Measurements from ENCODE around the gene SLC16A7. TPM values are rescaled to one million over a fixed set of nuclear protein-coding genes. Genes with fewer than 3 reads are reported as not detected.

SLC16A7 gene
- total RNA-seq, 4 donors from 2014 or later, result 18.2 to 71.4 (median 45.0) TPM

DNA sequence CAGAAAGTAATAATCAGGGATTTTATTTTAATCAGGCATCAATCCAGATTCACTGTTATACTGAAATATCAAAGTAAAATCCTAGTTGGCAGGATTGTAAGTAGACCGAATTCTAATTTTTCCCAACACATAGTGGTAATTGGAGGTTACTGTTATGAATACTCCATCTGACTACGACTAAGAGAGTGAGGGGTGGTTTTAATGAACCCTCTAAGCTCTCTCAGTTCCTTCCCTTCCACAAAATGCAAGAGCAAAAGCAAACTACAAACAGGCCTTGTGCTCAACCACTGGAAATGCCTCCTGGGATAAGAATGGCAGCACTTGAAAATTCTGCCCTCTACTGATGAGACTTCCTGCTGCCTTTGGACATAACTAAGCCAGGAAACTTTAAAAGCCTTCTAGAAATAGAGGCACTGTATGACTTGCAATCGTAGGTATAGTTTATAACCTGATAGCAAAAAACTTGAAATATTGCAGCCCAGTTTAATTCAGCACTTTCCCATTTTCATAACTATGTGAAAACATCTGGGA lies 184.8 kb downstream of the SLC16A7 start:
- no peak overlapping the region for H3K4me3 ChIP-seq
- no peak for TF ChIP-seq POLR2AphosphoS5 (IDR thresholded peaks at IDR 0.05)
- TF ChIP-seq, protein P1, sequence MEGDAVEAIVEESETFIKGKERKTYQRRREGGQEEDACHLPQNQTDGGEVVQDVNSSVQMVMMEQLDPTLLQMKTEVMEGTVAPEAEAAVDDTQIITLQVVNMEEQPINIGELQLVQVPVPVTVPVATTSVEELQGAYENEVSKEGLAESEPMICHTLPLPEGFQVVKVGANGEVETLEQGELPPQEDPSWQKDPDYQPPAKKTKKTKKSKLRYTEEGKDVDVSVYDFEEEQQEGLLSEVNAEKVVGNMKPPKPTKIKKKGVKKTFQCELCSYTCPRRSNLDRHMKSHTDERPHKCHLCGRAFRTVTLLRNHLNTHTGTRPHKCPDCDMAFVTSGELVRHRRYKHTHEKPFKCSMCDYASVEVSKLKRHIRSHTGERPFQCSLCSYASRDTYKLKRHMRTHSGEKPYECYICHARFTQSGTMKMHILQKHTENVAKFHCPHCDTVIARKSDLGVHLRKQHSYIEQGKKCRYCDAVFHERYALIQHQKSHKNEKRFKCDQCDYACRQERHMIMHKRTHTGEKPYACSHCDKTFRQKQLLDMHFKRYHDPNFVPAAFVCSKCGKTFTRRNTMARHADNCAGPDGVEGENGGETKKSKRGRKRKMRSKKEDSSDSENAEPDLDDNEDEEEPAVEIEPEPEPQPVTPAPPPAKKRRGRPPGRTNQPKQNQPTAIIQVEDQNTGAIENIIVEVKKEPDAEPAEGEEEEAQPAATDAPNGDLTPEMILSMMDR (IDR thresholded peaks at IDR 0.05), result peak in 1 of 4 experiments; percentile 36
- 59 to 79% methylated on average over 3 of the region's 3 CpGs for WGBS, 2 donors (ENCODE audit: low coverage in 1 of 2)
- no peak for ATAC-seq
- H3K4me1 ChIP-seq, result no peaks in the 10 kb centered on the region
- H3K36me3 ChIP-seq, result no peaks in the 10 kb centered on the region
- H3K27me3 ChIP-seq, result no peaks in the 10 kb centered on the region
- H3K27ac ChIP-seq, result no peak overlapping the region
- H3K9me3 ChIP-seq, result no peaks in the 10 kb centered on the region

DNA sequence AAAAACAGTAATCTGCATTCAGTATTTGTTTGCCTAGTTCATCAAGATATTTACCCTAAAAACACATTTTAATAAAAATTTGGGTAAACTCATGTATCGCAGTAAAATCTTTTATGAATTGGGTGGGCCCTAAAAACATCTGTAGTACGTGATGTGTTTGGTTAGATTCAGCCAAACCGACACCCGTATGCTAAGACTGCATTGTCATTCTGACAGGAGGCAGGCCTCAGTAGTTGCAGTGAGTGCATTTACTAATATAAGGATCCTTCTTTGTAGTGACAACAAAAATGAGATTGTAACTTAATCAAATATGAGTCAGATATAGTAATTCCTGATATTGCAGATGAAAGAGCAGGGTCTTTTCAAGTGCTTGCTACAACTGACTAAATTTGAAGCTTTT lies 191.8 kb downstream of the SLC16A7 start:
- Histone ChIP-seq H3K36me3 (peaks cover 0 to 10% of the 10 kb centered on the region in 2 donors), H3K9me3 (peaks cover 0 to 8% (median 0%) of the 10 kb centered on the region in 3 donors), H3K27me3 (no peaks in the 10 kb centered on the region), H3K4me3 (no peak overlapping the region), H3K4me1 (no peaks in the 10 kb centered on the region), H3K27ac (no peak overlapping the region)
- 56 to 72% methylated on average over 2 to 4 of the region's 4 CpGs for WGBS, 2 donors (ENCODE audit: low coverage in 1 of 2)
- TF ChIP-seq POLR2AphosphoS5 (IDR thresholded peaks at IDR 0.05), result no peak
- TF ChIP-seq EP300 (IDR thresholded peaks at IDR 0.05), result no peak
- TF ChIP-seq, protein P1 (IDR thresholded peaks at IDR 0.05), result no peak
- TF ChIP-seq POLR2A (IDR thresholded peaks at IDR 0.05), result no peak
- no peak for ATAC-seq

DNA sequence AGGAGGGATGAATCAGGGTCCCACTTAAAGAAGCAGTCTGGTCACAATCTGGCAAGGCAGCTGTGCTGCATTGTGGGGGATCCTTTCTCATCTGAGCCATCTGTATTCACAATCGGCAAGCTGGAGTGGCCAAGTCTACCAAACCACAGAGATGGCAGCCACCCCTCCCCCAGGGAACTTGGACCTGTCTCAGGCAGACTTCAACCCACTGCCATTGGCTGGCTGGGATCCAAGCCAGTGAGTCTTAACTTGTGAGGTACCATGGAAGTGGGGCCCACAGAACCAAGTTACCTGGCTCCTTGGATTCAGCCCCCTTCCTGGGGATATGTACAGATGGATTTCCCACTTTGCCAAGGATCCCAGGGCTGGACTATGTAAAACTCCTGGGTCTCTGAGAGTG lies 196.8 kb downstream of the SLC16A7 start:
- H3K27ac ChIP-seq, result no peak overlapping the region
- TF ChIP-seq, protein P1 (IDR thresholded peaks at IDR 0.05), result no peak
- no peak for TF ChIP-seq POLR2AphosphoS5 (IDR thresholded peaks at IDR 0.05)
- TF ChIP-seq POLR2A (IDR thresholded peaks at IDR 0.05), result no peak
- no peak for TF ChIP-seq EP300 (IDR thresholded peaks at IDR 0.05)
- no peak overlapping the region for H3K4me3 ChIP-seq
- H3K9me3 ChIP-seq, result peaks cover 0 to 22% (median 0%) of the 10 kb centered on the region in 3 donors
- 100% methylated on average over 1 of the region's 1 CpG; no CpG with 5 or more reads in 1 of the 2 donors for WGBS, 2 donors (ENCODE audit: low coverage in 1 of 2)
- no peaks in the 10 kb centered on the region for H3K4me1 ChIP-seq
- peaks cover 0 to 13% of the 10 kb centered on the region in 2 donors for H3K36me3 ChIP-seq
- no peak for ATAC-seq
- no peaks in the 10 kb centered on the region for H3K27me3 ChIP-seq

DNA sequence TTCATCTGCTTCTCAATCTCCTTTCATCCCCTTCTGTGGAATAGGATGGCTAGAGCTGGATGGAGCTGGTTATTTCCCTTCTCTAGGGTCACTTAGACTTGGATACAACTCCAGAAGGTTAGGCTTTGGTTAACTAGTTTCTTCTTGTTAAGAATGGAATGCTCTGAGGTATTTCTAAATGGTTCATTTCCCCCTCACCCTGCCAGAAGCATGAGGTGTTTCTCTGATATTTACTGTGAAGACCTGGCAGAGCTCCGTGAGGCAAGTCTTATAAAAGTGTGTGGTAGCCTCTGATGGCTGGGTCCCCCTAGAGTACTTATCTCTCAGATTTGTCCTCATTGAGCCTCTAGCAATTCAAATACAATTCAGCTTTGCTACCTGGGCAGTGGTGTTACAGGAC lies 207.9 kb downstream of the SLC16A7 start:
- no peak for ATAC-seq
- Histone ChIP-seq H3K27ac (peak overlapping the region in 3 of 4 donors; percentile 38 to 55 (median 43)), H3K36me3 (no peaks in the 10 kb centered on the region), H3K9me3 (peaks cover 0 to 19% (median 0%) of the 10 kb centered on the region in 3 donors), H3K4me3 (peak overlapping the region; percentile 23 to 30), H3K4me1 (peaks cover 0 to 12% (median 0%) of the 10 kb centered on the region in 3 donors), H3K27me3 (no peaks in the 10 kb centered on the region)
- WGBS, 2 donors (ENCODE audit: low coverage in 1 of 2), result 50 to 63% methylated on average over 1 of the region's 1 CpG
- TF ChIP-seq POLR2AphosphoS5 (IDR thresholded peaks at IDR 0.05), result no peak
- no peak for TF ChIP-seq EP300 (IDR thresholded peaks at IDR 0.05)
- TF ChIP-seq, protein P1 (IDR thresholded peaks at IDR 0.05), result no peak

DNA sequence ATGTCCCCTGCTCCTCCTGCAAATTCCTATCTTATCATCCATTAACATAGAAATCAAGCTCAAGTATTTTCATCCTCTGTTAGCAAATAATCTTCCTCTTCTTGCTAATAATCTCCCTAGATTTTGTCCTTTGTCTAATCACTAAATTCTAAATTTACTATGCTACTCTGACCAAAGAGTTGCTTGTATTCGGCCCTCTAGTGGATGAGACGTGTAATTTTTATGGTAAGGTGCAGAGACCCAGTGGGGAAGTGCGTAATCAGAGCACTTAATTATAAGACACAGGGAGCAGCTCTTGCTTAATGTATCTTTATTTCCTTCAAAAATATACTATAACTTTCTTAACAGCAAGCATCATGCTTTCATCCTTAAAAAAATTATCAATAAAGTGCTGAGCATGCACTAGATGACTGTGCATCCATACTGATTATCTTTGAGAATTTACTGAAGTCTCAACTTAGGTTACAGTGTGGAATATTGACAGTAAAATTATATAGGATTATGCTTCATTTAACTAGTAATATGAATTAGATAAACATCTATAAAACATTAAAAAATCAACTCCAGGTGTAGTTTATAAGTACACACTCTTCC lies 212.6 kb downstream of the SLC16A7 start:
- Histone ChIP-seq H3K4me1 (peaks cover 0 to 11% (median 0%) of the 10 kb centered on the region in 3 donors), H3K27ac (no peak overlapping the region), H3K9me3 (no peaks in the 10 kb centered on the region), H3K27me3 (no peaks in the 10 kb centered on the region), H3K36me3 (no peaks in the 10 kb centered on the region), H3K4me3 (no peak overlapping the region)
- WGBS, 2 donors (ENCODE audit: low coverage in 1 of 2), result 6 to 14% methylated on average over 3 of the region's 3 CpGs
- peak; percentile 55 for ATAC-seq
- TF ChIP-seq EP300 (IDR thresholded peaks at IDR 0.05), result no peak
- TF ChIP-seq, protein P1 (IDR thresholded peaks at IDR 0.05), result peak; percentile 62 to 71 (median 65)
- TF ChIP-seq POLR2A (IDR thresholded peaks at IDR 0.05), result no peak
- no peak for TF ChIP-seq POLR2AphosphoS5 (IDR thresholded peaks at IDR 0.05)
